ENCODE measurements around the gene UNC5A.

UNC5A gene

DNA sequence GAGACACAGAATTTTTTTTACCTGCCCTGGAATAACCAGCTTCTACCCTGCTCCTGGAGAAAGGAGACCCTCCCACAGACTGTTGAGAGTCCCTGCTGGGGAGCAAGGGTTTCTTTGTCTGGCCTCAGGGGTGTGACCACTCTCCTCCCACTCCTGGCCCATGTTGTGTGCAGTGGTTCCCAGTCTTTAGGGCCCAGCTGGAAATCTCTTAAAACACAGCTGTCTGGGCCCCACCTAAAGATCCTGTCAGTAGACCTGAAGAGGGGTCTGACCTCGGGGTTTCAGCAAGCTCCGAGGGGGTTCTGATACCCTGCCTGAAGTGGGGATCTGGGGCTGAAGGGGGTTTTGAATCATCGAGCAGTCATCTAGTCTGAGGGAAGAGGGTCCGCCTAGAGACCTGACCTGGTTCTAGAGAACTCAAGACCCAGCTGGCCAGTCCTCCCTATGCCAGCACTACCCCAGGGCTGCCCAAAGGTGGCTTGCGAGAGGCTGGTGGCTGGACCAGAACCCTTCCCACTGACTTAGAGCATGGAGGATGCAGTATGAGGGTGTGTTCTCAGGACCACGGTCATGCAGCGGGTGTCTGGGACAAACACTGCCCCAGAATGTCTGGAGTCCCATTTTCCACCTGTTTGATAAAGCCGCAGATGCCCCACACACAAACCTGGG is 8.1 kb upstream of the UNC5A start:
- no peak for DNase-seq

DNA sequence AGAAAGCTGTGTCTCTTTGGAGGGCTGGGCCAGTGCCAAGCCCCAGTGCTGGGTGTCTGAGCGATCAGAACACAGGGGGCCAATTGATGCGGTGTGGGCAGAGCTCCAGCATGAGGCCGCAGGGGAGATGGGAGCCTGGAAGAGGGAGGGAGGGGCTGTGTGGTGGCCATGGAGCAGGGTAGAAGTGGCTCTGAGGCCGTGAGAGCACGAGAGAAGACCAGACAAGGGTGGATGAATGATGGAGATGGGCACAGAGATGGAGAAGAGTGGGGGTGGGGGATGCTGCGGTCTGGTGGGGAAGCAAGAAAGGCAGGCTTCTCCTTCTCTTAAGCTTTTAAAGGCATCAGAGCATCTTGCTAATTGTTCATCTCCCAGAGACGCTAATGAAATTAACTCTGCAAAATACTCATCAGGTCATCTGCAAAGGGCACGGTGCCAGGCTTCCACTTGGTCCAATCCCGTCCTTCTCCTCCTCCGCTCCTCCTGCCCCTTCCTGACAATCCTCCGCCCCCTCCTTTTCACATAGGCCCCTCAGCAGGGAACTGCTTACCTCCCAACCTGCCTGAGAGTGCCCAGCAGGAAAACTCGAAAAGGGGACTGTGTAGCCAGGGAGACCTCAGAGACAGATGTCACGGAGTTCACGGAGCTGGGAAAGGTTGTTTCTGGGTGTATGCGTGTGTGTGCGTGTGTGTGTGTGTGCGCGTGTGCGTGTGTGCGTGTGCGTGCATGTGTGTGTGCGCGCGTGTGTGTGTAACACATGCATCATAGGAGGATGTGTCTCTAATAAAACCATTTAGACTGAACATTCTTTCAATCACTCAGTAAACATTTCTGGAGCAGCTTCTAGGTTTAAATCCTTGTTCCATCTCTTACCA is 7.1 kb upstream of the UNC5A start:
- DNase-seq: no peak

DNA sequence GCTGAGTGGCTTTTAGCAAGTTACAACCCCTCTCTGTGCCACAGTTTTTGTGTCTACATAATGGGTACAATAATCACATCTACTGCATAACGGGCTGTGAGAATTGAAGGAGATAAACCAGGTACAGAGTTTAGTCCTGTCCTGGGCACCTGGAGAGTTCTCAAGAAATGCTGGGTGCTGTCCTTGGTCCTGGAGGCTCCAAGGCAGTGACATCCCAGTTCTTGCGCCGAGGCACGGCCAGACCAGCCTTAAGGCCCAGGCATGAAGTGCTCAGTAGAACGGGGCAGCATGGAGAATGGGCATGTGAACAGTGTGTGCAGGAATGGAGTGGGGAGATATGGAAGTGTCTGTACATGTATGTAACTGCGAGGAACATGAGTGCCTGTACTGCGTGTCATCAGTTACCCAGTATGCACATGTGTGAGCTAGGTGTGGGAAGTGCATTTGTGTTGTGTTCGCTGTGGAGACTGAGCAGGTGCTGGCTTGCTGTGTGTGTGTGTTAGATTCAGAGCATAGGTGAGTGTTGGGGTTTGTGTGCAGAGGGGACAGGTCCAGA is 6.3 kb upstream of the UNC5A start:
- DNase-seq: no peak

DNA sequence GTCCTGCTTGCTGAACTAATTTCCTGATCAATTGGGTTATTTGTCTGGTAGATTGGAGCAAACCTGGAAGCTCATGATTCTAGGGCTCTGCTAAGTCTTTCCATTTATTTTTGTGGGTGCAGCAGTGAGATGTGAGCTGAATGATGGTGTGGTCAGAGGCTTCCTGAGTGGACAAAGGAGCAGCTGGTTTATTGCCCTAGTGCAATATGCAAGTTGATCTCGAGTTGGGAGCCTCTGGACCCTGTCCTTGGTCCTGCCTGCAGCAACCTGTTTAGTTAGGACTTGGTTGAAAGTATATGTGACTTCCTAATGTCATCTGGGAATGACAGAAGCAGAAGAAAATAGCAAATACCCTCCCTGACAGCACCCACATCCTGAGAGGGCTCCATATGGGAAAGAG is 4.2 kb upstream of the UNC5A start:
- DNase-seq: no peak

DNA sequence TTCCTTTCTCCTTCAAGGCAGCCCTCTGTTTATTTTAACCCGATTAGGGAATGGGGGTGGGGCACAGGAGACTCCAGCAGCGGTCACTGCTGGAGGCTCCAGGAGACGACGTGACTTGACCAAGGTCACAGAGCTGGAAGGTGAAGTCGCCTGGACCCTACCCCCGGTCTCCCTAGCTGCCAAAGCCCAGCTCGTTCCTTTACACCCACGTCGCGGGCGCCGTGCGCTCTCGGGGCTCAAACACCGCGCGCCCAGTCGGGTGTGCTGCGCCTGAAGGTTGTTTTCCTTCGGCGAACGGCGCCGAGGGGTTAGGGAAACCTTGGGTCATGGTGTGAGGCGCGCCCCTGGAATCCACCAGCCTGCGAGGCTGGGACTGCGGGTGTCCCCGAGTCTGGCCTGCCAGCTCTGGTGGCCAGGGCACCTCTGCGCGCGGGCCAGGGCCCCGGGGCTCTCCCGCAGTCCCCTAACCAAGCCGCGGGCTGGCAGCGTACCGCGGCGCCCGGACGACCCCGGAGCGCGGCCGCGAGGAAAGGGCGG is 747 bp upstream of the UNC5A start:
- no peak for DNase-seq

DNA sequence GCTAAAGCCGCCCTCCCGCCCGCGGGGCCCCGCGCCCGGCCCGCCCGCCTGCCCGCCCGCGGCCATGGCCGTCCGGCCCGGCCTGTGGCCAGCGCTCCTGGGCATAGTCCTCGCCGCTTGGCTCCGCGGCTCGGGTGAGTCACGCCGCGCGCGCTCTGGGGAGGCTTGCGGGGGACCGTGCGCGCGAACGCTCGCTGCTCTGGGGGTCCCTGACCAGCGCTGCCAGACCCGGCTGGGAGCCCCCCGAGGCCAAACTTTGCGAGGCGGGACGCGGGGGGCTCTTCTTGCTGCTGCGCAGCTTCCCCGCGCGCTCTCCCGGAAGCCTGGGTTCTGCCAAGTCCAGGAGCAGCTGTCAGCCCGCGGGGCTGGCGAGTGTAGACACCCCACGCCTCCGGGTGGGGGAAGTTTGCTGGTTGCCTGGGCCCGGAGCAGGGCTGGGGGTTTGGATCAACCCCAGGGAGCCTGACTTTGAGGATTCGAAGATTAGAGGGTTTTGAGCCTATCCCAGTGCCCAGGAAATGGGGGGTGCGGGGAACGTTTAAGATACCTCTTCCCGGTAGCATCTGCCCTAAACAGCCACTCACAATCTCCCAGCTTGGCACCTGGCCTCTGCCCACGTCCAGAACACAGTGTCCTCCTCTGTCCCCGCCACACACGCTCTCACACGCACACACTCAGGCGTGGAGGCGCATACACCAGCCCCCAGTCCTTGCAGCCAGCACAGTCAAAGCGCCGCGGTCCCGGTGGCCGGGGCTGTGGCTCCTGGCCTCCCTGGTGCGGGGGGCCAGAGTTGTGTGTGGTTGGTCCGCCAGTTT is 535 bp downstream of the UNC5A start:
- no peak for DNase-seq

DNA sequence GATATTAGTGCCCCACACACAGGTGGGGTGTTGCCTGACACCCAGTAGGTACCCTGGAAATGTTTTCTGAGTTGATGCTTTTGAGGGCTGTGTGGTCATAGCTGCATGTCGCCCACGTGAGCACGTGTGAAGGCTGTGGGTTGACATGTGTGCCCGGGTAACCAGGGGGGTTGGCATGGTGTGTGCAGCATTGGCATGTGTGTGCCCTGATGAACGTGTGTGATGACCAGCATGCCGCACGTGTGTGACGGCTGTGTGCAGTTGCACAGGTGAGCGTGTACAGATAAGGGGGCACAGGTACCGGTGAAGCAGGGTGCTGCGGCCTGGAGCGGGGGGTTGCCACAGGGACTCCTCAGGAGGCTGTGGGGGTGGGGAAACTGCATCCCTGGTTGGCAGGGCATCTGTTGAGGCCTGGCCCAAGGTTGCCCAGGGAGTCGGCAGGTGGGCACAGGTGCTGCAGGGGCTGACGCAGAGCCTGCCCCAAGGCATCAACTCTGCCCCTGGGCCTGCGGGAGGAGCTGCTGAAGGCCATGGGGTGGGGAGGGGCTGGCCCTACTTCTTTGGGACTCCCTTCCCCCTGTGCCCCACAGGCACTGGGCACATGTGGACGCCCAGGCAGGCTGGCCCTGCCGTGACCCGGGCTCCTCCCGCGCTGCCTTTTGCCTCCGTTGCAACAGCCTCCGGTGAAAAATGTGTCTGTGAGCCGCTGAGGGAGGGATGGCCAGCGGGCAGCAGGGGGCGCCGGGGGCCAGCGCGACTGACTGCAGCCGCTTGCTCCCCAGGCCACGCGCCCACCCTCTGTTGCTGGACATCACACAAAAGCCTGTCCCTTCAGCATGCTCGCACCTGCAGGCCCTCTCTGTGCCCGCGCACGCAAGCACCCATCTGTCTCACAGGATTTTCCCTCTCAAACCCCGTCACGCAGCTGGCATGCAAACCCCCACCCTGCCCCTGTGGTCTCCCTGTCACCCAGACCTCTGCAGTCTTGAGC is 2.2 kb downstream of the UNC5A start:
- DNase-seq: no peak

DNA sequence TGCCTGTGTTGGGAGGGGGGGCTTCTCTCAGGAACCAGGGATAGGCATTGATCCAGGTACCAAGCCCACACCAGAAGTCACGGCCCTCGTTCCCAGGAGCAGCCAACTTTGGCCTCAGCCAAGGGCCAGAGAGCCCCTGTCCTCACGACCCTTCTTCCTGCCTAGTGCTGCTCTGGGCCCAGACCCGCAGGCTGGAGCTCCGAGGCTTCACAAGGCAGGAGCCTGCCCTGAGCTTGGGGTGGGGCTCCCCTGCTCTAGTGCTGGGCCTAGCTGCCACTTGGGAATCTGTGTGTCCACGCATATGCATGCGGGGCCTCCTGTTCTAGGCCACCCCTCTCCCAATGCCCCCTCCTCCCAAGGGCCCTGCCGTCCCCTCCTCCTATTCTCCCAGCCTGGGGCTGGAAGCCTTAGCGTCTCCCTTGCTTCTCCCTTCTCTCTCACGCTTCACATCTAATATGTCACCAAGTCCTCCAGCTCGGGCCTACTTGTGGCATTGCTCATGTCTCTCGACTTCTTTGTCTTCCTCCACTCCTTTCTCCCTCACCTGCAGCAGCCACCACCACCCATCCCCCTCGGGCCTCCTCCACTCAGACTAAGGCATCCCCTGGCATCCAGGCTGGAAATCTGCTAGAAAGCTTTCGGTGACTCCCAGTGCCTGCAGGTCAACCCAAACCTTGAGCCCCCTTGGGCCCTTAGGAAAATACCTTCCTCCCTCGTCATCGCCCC is 3.4 kb downstream of the UNC5A start:
- no peak for DNase-seq

DNA sequence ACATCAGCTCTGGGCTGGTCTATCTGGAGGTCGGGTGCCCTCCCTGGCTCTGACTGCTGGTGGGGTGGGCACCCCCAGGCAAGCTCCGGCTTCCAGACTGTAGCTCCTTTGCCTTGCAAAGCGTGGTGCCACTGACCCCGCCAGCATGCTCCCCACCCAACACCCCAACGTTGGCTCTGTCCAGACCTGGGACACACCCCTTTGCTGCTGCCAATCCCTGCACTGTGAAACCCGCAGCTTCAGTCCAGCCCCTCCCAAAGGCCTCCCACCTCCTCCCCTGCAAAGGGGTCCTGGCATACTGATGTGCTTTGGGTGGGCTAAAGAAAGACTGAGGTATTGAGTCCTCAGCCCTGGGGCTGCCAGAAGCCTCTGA is 3.9 kb downstream of the UNC5A start:
- DNase-seq: no peak

DNA sequence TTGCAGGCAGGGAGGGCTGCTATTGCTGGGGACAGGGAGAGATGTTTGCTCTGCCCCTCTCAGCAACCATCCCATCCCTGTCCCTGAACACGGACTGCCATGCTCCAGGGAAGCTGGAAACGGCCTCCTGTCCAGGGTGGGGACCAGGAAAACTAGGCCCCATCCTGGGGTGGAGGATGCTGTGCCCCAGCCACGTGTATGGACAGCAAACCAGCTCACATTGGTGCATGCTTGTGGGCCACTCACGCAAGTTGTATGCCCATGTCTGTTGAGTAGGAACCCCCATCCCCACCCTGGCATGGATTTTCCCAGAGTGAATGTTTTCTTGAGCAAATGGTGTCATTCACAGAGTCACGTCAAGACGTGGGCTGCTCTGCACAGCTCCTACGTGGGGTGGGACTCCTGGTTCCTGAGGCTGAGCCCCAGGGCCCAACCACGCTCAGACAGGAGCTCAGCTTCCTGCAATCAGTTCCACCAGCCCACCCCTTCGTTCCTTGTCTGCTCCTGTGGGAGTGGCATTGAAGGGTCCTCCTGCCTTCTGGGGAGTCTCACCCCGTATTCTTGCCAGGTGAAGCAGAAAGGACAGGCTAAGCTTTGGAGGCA is 4.6 kb downstream of the UNC5A start:
- DNase-seq: no peak

DNA sequence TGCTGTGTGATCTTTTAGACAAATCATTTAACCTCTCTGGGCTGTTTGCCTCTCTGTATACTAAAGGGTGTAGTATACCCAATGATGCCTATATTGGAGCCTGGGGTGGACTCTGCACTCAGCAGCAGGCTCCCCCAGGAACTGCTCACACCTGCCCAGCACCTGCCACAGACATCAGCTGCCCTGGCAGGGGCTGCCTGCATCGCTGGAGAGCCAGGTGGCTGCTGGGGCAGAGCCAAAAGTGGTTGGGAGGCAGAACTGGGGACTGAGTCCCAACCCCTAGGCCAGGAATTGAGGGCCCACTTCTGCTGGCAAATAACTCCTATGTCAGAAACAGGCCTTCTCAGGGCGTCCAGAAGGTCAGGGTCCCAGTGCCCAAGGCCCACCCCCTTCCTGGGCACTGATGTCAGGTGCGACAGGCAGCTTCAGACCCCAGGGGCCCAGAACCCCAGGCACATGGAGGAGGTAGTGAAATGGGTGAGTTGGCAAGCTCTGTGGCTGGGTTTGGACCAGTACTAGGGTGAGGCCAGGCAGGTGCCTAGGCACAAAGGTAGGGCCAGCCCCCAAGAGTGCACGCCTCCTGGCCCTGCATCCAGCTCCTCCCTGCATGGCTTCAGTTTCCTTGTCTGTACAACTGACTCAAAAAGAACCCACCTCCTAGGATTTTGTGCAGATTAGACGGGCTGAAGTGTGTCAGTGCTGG is 5.8 kb downstream of the UNC5A start:
- DNase-seq: no peak

DNA sequence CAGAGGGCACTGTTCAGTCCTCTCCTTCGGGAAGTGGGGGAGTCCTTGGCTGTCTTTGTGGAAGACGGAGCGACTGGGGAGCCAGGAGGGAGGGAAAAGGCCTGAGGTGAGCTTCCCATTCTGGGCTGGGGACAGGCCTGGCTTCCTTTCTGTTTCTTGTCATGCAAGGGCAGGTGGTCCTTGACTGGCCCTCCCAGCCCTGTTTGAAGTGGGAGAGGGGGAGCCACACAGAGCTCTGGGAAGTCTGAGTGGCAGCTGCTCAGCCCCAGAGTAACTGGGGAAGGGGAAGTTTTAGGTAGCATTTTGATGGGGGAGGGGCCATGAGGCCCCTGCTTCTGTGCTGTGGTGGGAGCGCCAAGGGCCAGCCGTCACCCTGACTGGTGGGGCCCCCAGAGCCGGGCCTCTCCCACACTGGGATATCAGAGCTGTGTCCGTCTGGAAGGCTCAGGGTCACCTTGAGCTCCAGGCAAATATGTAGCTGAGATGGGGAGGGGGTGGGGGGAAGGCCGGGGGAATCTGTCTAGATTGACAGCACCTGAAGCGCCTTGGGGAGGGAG is 6.5 kb downstream of the UNC5A start:
- DNase-seq: no peak

DNA sequence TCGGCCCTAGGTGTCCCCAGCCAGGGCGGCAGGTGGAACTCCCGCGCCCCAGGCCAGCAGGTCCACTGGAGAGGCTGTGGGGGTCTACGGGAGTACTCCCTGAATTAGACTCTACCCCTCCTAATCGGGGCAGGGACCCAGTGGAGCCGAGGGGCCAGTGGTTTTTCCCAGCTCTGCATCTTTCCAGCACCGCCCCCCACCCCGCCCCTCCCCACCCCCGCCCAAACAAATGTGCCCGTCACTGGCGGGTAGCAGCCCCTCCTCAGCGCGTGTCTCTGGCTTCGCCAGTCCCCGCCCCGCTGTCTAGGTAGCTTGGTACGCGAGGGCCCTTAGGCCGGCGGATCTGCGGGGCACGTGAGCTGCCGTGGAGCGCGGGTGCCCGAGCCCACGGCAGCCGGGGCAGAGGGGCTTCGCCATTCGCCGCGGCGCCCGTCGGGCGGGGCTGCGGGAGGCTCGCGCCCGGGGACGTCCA is 7.0 kb downstream of the UNC5A start:
- no peak for DNase-seq

DNA sequence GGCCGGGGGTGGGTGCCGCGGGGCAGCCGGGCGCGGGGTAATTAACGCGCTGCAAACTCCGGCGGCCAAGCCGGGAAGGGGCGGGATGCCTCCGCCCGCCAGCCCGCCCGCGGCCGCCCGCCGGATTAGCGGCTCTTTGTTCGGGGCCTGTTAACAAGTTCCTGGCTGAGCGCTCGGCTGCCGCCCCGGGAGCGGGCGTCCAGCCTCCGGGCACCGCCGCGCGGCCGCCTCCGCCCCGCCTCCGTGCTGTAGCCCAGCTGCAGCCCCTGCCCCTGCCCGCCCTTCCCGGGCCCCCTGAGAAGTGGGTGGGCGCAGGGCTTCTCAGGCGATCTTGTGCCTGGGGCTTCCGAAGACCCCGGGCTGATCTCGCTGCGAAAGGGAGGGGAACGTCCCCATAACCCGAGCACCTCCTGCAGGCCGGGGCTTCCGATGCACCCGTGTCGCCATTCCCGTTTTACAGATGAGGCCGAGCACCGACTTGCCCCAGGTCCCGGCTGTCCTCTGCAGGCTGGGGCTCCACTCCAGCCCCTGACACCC is 7.5 kb downstream of the UNC5A start:
- no peak for DNase-seq

DNA sequence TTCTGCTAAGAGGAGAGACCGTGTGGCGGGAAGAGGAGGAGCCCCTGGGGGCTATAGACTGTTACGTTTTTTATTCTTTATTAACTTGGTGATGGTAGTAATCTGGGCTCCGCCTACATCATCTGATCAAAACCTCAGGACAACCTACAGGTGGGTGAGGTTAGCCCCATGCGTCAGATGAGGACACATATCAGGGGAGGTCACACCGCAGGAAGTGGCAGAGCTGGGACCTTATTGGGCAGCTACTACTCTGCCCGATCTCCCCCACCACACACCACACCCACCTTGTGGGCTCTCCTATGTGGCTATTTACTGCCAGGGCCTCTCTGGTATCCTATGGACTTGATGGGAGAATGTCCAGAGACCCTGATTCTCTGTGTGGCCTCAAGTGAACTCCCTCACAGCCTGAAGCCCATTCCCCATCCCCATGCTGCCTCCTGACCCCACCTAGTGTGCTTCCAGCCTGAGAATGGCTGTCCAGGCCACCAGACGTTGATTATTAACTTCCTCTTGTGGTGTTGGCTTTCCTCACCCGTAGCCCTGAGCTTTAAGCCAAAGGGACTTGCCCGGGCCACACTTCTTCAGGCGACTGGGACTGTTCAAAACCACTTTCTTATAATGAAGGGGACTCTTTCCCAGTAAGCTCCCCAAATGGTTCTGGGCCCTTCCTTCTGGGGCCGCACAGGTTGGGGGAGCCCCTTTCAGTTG is 8.2 kb downstream of the UNC5A start:
- DNase-seq: no peak

DNA sequence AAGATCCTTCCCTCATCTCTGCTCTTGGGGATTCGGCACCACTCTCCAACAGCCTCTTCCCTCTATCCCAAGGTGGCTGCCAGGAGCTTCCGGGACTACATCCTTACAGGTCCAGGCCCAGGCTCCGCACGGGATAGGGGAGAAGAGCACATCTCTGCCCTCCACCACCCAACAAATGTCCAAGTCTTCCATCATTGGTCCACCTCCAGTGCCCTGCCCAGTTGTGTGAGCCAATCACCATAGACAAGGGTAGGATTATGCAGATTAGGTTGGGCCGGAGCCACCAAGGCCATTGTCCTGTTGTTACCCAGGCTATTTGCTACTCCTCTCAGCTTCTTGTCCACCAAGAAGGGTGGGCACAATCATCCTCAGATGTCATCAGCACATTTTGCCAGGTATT is 9.1 kb downstream of the UNC5A start:
- DNase-seq: no peak

DNA sequence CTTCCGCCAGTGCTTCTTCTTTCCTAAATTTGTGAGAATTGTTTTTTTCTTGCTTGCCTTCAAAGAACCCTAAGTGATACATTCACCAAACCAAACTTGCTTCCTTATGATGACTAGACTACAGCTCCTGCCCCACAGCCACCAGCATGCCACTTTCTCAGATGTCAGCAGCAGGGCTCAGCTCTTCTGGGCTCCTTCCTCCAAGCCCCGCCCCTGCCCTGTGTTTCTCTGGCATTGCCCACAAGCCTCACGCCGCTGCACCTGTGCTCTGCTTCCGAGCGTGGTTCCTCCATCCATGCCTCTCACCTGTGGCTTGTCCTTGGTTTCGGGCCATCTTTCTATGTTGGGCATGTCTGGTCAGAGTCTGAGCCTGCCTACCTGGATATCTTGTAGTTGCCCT is 10.6 kb downstream of the UNC5A start:
- DNase-seq: no peak

DNA sequence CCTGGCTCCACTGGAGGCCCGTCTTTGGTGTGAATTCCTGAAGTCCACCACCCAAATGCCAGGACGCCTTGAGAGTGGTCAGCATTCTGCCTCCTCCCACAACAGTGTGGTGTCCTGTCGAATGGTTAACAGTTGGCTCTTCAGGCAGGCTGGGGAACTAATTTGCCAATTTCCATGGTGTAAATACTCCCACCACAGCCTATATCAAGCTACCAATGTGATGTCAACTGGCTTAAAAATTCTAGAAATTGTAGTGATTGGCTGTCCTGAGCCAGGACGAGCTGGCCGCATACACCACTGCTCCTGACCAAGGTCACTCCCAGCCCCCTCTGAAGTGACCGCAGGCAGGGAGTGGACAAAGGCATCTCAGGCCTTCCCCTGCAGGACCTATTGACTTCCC is 11.1 kb downstream of the UNC5A start:
- no peak for DNase-seq

All from activated CD8-positive, alpha-beta memory T cell treated with anti-CD3 and anti-CD28 coated beads, Interleukin-2, amount 50 U/mL, for 4 hours (primary cell).